Measurements from ENCODE around the gene CD2BP2.
A peak's percentile ranks its signal among the peaks of the same experiment; 100 is the strongest.
"Not testable (repeated sequence)": the region's sequence is repeated elsewhere in the genome, so short reads cannot be mapped to it uniquely, and the experiment has no call there.

Gene CD2BP2

GRCh38 chr16:30358990-30359870 is 4.1 kb upstream of the CD2BP2 start:
- no peak for DNase-seq

GRCh38 chr16:30358577-30358936 is 3.4 kb upstream of the CD2BP2 start:
- DNase-seq = no peak

GRCh38 chr16:30357715-30358576 is 2.8 kb upstream of the CD2BP2 start:
- no peak for DNase-seq

GRCh38 chr16:30357085-30357714 is 2.1 kb upstream of the CD2BP2 start:
- DNase-seq = no peak

- DNase-seq = no peak
Measured at GRCh38 chr16:30356401-30357084, 1.4 kb upstream of the CD2BP2 start.

GRCh38 chr16:30355954-30356308 is 823 bp upstream of the CD2BP2 start:
- DNase-seq = no peak

- peak; percentile 41 for DNase-seq
Measured at GRCh38 chr16:30354423-30355143, 525 bp downstream of the CD2BP2 start.

- no peak for DNase-seq
Measured at GRCh38 chr16:30353438-30354129, 1.5 kb downstream of the CD2BP2 start.

GRCh38 chr16:30352488-30353401 is 2.4 kb downstream of the CD2BP2 start:
- no peak for DNase-seq

- DNase-seq = no peak
Measured at GRCh38 chr16:30351586-30352419, 3.3 kb downstream of the CD2BP2 start.

GRCh38 chr16:30351001-30351441 is 4.1 kb downstream of the CD2BP2 start:
- no peak for DNase-seq

GRCh38 chr16:30350134-30350871 is 4.8 kb downstream of the CD2BP2 start:
- DNase-seq = no peak

GRCh38 chr16:30349675-30350074 is 5.4 kb downstream of the CD2BP2 start:
- no peak for DNase-seq

GRCh38 chr16:30348929-30349328 is 6.2 kb downstream of the CD2BP2 start:
- no peak for DNase-seq

- no peak for DNase-seq
Measured at GRCh38 chr16:30348113-30348512, 7.0 kb downstream of the CD2BP2 start.

GRCh38 chr16:30346286-30346685 is 8.8 kb downstream of the CD2BP2 start:
- no peak for DNase-seq

GRCh38 chr16:30343491-30343820 is 11.7 kb downstream of the CD2BP2 start:
- DNase-seq = not testable (repeated sequence)

GRCh38 chr16:30342751-30343490 is 12.2 kb downstream of the CD2BP2 start:
- DNase-seq = no peak
